ENCODE results near the gene RPS25. TPM values are rescaled to one million over a fixed set of nuclear protein-coding genes. Genes with fewer than 3 reads are reported as not detected.
"Not testable (repeated sequence)": the region's sequence is repeated elsewhere in the genome, so short reads cannot be mapped to it uniquely, and the experiment has no call there.

The RPS25 gene
- total and polyA plus RNA-seq, 2 experiments from 2014 or later = 1,103 to 1,239 TPM

- Histone ChIP-seq H4K20me1 (ENCODE audit: insufficient read depth) (no peaks in the 10 kb centered on the region), H3F3A (ENCODE audit: insufficient read depth) (no peaks in the 10 kb centered on the region), H3K9ac (no peak overlapping the region), H3K36me3 (ENCODE audit: low read depth) (no peaks in the 10 kb centered on the region), H3K4me1 (ENCODE audit: insufficient read depth) (peaks cover 6% of the 10 kb centered on the region; the same call in 1 of the 2 replicates), H3K4me2 (ENCODE audit: unreplicated experiment) (no peak overlapping the region), H3K4me3 (no peak overlapping the region), H3K79me2 (ENCODE audit: insufficient read depth) (no peaks in the 10 kb centered on the region), H2AFZ (no peak overlapping the region), H3K9me2 (ENCODE audit: insufficient read depth) (no peaks in the 10 kb centered on the region), H3K9me3 (ENCODE audit: low read depth) (no peaks in the 10 kb centered on the region), H3K27me3 (replicated peaks; ENCODE audit: insufficient read depth) (no peaks in the 10 kb centered on the region), H3K27ac (no peak overlapping the region)
- in situ Hi-C loops (cut with MboI) = no loop called here
- TF ChIP-seq EZH2phosphoT487 (IDR thresholded peaks at IDR 0.05; ENCODE audit: insufficient read depth, low read depth) (no peak), EZH2 (IDR thresholded peaks at IDR 0.05; ENCODE audit: insufficient read depth, poor library complexity, severe bottlenecking) (no peak)
- DNase-seq = no peak
- 65 to 69% methylated on average over 3 of the region's 3 CpGs for WGBS, 2 experiments (ENCODE audit: low coverage in 1 of 2, low lambda C conversion rate in 2 of 2, missing lambda C conversion rate in 2 of 2)
Observed at GRCh38 chr11:119034813-119035212, 16.7 kb upstream of the RPS25 start.

DNA sequence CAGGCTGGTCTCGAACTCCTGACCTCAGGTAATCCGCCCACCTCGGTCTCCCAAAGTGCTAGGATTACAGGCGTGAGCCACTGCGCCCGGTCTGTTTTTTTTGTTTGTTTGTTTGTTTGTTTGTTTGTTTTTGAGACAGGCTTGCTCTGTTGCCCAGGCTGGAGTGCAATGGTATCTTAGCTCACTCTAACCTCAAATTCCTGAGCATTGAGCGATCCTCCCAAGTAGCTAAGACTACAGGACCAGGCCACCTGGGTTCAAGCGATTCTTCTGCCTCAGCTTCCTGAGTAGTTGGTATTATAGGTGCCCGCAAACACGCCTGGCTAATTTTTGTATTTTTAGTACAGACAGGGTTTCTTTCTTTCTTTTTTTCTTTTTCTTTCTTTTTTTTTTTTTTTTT, 15.3 kb upstream of the RPS25 start:
- in situ Hi-C loops (cut with MboI); H3F3A ChIP-seq (ENCODE audit: insufficient read depth); H3K4me2 ChIP-seq (ENCODE audit: unreplicated experiment); H3K9me3 ChIP-seq (ENCODE audit: low read depth); H3K27me3 ChIP-seq (replicated peaks; ENCODE audit: insufficient read depth); H2AFZ ChIP-seq; H3K36me3 ChIP-seq (ENCODE audit: low read depth); H3K9ac ChIP-seq; H3K4me1 ChIP-seq (ENCODE audit: insufficient read depth); H3K27ac ChIP-seq; H3K79me2 ChIP-seq (ENCODE audit: insufficient read depth); H4K20me1 ChIP-seq (ENCODE audit: insufficient read depth); H3K9me2 ChIP-seq (ENCODE audit: insufficient read depth); H3K4me3 ChIP-seq: not testable (repeated sequence)
- peak; percentile 24 for DNase-seq
- WGBS, 2 experiments (ENCODE audit: low coverage in 1 of 2, low lambda C conversion rate in 2 of 2, missing lambda C conversion rate in 2 of 2) = 85% methylated on average over 10 of the region's 10 CpGs

DNA sequence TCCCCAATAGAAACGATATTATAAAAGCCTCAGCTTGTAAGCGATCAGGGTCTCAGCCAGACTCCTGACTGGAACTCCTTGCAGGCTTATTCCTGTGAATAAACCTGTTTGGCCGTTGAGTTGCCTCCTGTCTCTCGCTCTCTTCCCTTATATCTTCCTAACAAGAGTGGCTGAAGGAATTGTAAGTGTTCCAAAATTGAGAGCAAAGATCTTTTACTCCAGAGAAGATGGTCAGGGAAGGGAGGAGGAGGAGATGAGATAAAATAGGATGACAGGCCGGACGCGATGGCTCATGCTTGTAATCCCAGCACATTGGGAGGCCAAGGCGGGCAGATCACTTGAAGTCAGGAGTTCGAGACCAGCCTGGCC, 13.8 kb upstream of the RPS25 start:
- DNase-seq = no peak
- in situ Hi-C loops (cut with MboI) = no loop called here
- peak overlapping the region; percentile 98; the same call in 1 of the 2 replicates for H2AFZ ChIP-seq
- no peaks in the 10 kb centered on the region for H3K9me2 ChIP-seq (ENCODE audit: insufficient read depth)
- no peaks in the 10 kb centered on the region for H3K36me3 ChIP-seq (ENCODE audit: low read depth)
- H3K4me3 ChIP-seq = no peak overlapping the region
- no peaks in the 10 kb centered on the region for H3K9me3 ChIP-seq (ENCODE audit: low read depth)
- H3K4me2 ChIP-seq (ENCODE audit: unreplicated experiment) = no peak overlapping the region
- no peak overlapping the region for H3K27ac ChIP-seq
- H3K27me3 ChIP-seq (replicated peaks; ENCODE audit: insufficient read depth) = no peaks in the 10 kb centered on the region
- WGBS, 2 experiments (ENCODE audit: low coverage in 1 of 2, low lambda C conversion rate in 2 of 2, missing lambda C conversion rate in 2 of 2) = 92 to 93% methylated on average over 9 of the region's 9 CpGs
- H3K4me1 ChIP-seq (ENCODE audit: insufficient read depth) = peaks cover 6% of the 10 kb centered on the region; the same call in 1 of the 2 replicates
- no peaks in the 10 kb centered on the region for H3F3A ChIP-seq (ENCODE audit: insufficient read depth)
- H4K20me1 ChIP-seq (ENCODE audit: insufficient read depth) = no peaks in the 10 kb centered on the region
- H3K9ac ChIP-seq = no peak overlapping the region
- TF ChIP-seq EZH2phosphoT487 (IDR thresholded peaks at IDR 0.05; ENCODE audit: insufficient read depth, low read depth) (no peak), EZH2 (IDR thresholded peaks at IDR 0.05; ENCODE audit: insufficient read depth, poor library complexity, severe bottlenecking) (no peak)
- no peaks in the 10 kb centered on the region for H3K79me2 ChIP-seq (ENCODE audit: insufficient read depth)

DNA sequence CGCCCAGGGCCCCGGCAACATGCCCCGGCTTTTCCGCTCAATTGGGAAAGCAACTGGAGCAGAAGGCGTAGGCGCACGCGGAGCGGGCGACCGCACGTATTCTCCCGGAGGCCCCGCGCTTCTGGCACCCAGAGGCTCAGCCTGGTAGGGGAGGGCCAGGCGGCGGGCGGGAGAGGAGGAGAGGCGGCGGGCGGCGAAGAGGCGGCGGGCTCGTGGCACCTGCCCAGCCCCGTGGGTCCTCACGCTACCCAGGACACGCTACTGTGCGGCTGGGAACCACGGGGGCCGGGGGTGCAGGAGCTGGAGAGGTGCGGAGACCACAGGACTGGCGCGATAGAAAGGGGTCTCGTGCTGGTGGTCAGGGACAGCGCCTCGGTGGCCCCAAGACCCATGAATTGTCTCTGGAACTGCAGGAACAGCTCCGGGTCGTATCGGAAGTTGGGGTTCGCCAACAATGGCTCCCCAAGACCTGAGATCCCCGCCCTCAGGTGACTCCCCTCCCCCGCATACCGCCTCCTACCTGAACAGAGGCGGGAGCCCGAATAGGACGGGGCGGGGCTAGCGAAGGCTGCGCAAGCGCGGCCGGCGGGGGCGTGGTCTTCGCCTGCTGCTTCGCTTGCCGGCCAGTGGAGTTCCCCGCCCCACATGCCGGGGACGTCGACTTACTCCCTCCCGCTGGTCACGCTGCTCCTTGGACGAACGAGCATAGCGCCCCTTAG, 12.3 kb upstream of the RPS25 start, which contains the start of gene SLC37A4:
SLC37A4 (minus strand) TSS at position 549 of the 719 bp plus-strand sequence.
- DNase-seq = peak; percentile 100
- no peaks in the 10 kb centered on the region for H3K9me3 ChIP-seq (ENCODE audit: low read depth)
- no peaks in the 10 kb centered on the region for H3K9me2 ChIP-seq (ENCODE audit: insufficient read depth)
- in situ Hi-C loops (cut with MboI) = no loop called here
- H3K4me3 ChIP-seq = peak within 1 kb of the TSS; percentile 90
- H3K4me2 ChIP-seq (ENCODE audit: unreplicated experiment) = peak within 1 kb of the TSS; percentile 94
- peaks cover 6% of the 10 kb centered on the region; the same call in 1 of the 2 replicates for H3K4me1 ChIP-seq (ENCODE audit: insufficient read depth)
- no peaks in the 10 kb centered on the region for H4K20me1 ChIP-seq (ENCODE audit: insufficient read depth)
- no peak within 1 kb of the TSS for H3K27ac ChIP-seq
- H3K79me2 ChIP-seq (ENCODE audit: insufficient read depth) = no peaks in the 10 kb centered on the region
- no peaks in the 10 kb centered on the region for H3K27me3 ChIP-seq (replicated peaks; ENCODE audit: insufficient read depth)
- no peak for TF ChIP-seq EZH2 (IDR thresholded peaks at IDR 0.05; ENCODE audit: insufficient read depth, poor library complexity, severe bottlenecking)
- TF ChIP-seq EZH2phosphoT487 (IDR thresholded peaks at IDR 0.05; ENCODE audit: insufficient read depth, low read depth) = no peak
- no peaks in the 10 kb centered on the region for H3F3A ChIP-seq (ENCODE audit: insufficient read depth)
- H3K9ac ChIP-seq = peak within 1 kb of the TSS; percentile 76
- H3K36me3 ChIP-seq (ENCODE audit: low read depth) = no peaks in the 10 kb centered on the region
- WGBS, 2 experiments (ENCODE audit: low coverage in 1 of 2, low lambda C conversion rate in 2 of 2, missing lambda C conversion rate in 2 of 2) = 1 to 2% methylated on average over 31 to 65 of the region's 67 CpGs
- H2AFZ ChIP-seq = peak within 1 kb of the TSS; percentile 98

Data from GM23248 (cell line).